D721Med (cell line): Measurements from ENCODE around the gene PTRH1.

ENCODE experiments used
- DNase-seq: peaks from one replicate; pipeline ENCODE4 v3.0.0; 2011; ENCODE audit warnings: low spot score; ENCODE audit not compliant: insufficient read length
- FAIRE-seq: peaks from 2 replicates; lab custom pipeline; 2011; peaks lifted over from hg19 to GRCh38; lab: Jason Lieb, UNC
- CTCF ChIP-seq: IDR thresholded peaks from 2 replicates; pipeline ENCODE4 v1.5.1; 2012; ENCODE audit warnings: mild to moderate bottlenecking, control low read depth; ENCODE audit not compliant: insufficient read depth; ENCODE audit errors: missing control alignments

PTRH1 gene

DNA sequence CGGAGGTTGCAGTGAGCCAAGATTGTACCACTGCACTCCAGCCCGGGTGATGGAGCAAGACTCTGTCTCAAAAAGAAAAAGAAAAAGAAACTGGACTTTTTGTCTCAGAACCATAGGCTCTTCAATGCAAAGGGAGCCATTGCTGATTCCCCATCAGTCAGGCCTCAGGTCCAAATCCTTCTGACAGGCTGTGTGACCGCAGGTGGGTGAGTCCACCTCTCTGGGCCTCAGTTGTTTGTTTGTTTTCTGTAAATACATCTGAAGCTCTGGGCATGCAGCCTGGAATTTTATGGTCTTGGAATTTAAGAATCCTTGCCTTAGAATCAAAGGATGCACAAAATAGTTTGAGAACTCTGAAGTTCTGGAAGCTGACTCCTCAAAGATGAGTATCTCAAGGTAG, 40.8 kb upstream of the PTRH1 start:
- DNase-seq (no peak), FAIRE-seq (no peak)
- TF ChIP-seq CTCF = no peak

DNA sequence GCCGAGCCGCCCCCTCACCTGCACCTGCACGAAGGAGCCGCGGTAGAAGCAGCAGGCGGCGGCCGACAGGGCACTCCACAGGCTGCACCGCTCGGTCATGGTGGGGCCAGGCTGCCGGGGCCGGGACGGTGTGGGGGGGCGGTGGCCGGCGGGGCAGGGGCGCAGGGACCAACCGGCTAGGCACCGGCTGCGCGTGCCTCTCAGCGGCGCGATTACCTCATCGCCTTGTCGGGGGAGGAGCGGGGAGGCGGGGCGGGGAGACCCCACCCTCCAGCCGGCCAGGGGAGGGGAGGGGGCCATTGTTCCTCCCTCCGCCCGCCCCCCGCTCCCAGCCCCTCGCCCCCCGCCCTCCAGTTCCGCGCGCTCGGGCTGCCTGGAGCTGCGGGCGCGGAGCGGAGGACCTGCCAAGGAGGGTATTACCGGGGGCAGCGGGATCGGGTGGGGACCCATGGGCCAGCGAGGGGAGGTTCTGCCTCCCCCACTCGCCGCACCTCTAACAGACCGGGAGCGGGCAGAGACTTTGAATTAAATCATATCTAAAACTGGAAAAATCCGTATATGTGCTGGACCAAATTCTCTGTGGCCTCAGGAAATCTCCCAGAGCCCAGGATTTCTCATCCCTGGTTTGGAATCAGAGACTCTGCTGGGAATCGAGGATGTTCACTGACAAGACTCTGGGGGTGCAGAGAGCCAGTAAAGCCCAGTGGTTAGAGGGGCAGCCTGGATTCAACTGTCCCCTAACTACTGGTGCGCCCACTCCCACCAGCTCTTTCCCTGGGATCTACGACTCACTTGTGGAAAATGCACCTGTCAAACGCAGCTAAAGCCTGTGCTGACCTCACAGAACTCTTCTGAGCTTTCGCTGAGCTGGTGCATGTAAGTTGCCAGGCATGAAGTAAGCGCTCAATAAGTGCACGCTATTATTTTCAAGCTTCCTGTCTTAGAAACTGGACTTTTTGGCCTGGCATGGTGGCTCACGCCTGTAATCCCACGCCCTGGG, 39.9 kb upstream of the PTRH1 start:
- FAIRE-seq = no peak
- peak; percentile 79 for DNase-seq
- no peak for TF ChIP-seq CTCF

- DNase-seq = peak; percentile 92
- FAIRE-seq = no peak
Measured at GRCh38 chr9:127754099-127755060, 38.9 kb upstream of the PTRH1 start.

GRCh38 chr9:127753622-127754021, 38.2 kb upstream of the PTRH1 start:
- FAIRE-seq (no peak), DNase-seq (no peak)
- TF ChIP-seq CTCF = no peak

More at GRCh38 chr9:127754099-127755060, 38.9 kb upstream of the PTRH1 start:
- no peak for TF ChIP-seq CTCF

GRCh38 chr9:127753148-127753547, 37.7 kb upstream of the PTRH1 start:
- no peak for TF ChIP-seq CTCF
- no peak for DNase-seq
- FAIRE-seq = no peak

- no peak for FAIRE-seq
- no peak for DNase-seq
Measured at GRCh38 chr9:127751269-127752054, 36.0 kb upstream of the PTRH1 start.

More at GRCh38 chr9:127751269-127752054, 36.0 kb upstream of the PTRH1 start:
- TF ChIP-seq CTCF = no peak
